Liver (tissue), 9 donors: ENCODE results near the gene TPST2. TPM values are rescaled to one million over a fixed set of nuclear protein-coding genes. Genes with fewer than 3 reads are reported as not detected.

ENCODE experiments used
- DNase-seq: peaks from one replicate; pipeline ENCODE4 v3.0.0-alpha.2; 2017; ENCODE audit warnings: low spot score
- H3K27ac ChIP-seq, 2 donors: one replicate each; pipeline ENCODE4 v1.7.0; 2013; ENCODE audit warnings: inconsistent platforms in 2 of 2, low read length in 2 of 2, control low read depth in 1 of 2, low read depth in 1 of 2, mild to moderate bottlenecking in 1 of 2
- H3K27me3 ChIP-seq, 4 donors: one replicate each; pipeline versions ENCODE4 v1.6.1 to v1.7.0; 2013; ENCODE audit warnings: low read length in 3 of 4, inconsistent platforms in 1 of 4, mild to moderate bottlenecking in 1 of 4, moderate library complexity in 1 of 4; ENCODE audit not compliant: control insufficient read depth in 4 of 4, insufficient read depth in 4 of 4
- H3K36me3 ChIP-seq, 4 donors: one replicate each; pipeline versions ENCODE4 v1.6.1 to v1.7.0; 2013; ENCODE audit warnings: low read length in 3 of 4, mild to moderate bottlenecking in 3 of 4, low read depth in 1 of 4, moderate library complexity in 1 of 4; ENCODE audit not compliant: control insufficient read depth in 4 of 4, insufficient read depth in 3 of 4
- H3K4me1 ChIP-seq, 4 donors: one replicate each; pipeline versions ENCODE4 v1.6.1 to v1.7.0; 2013; ENCODE audit warnings: low read length in 3 of 4, mild to moderate bottlenecking in 3 of 4, moderate library complexity in 1 of 4; ENCODE audit not compliant: control insufficient read depth in 4 of 4, insufficient read depth in 4 of 4
- H3K4me3 ChIP-seq, 3 donors: one replicate each; pipeline versions ENCODE4 v1.6.1 to v1.7.0; 2013; ENCODE audit warnings: low read length in 3 of 3, control low read depth in 1 of 3, low read depth in 1 of 3, mild to moderate bottlenecking in 1 of 3
- H3K9ac ChIP-seq, 2 donors: one replicate each; pipeline ENCODE4 v1.7.0; 2013; ENCODE audit warnings: low read length in 2 of 2, mild to moderate bottlenecking in 2 of 2, moderate library complexity in 2 of 2, control low read depth in 1 of 2, low read depth in 1 of 2
- H3K9me3 ChIP-seq, 4 donors: one replicate each; pipeline versions ENCODE4 v1.6.1 to v1.7.0; 2013; ENCODE audit warnings: low read length in 3 of 4; ENCODE audit not compliant: control insufficient read depth in 4 of 4
- EGR1 ChIP-seq, 2 donors: IDR thresholded peaks; 2 replicates each; pipeline ENCODE4 v1.6.1; 2016 to 2018; ENCODE audit warnings: antibody characterized with exemption in 2 of 2, low read depth in 2 of 2
- FOXA1 ChIP-seq: IDR thresholded peaks from 2 replicates; pipeline ENCODE4 v1.6.1; 2016; ENCODE audit warnings: antibody characterized with exemption
- FOXA2 ChIP-seq: IDR thresholded peaks from 2 replicates; pipeline ENCODE4 v1.6.1; 2016; ENCODE audit warnings: antibody characterized with exemption
- GABPA ChIP-seq, 2 donors: IDR thresholded peaks in 1 of 2; conservative IDR thresholded peaks in 1 of 2; 2 replicates each; pipeline ENCODE4 v1.6.1; 2016; ENCODE audit warnings: antibody characterized with exemption in 2 of 2, mild to moderate bottlenecking in 1 of 2, moderate library complexity in 1 of 2
- HNF4A ChIP-seq, 2 donors: conservative IDR thresholded peaks; 2 replicates each; pipeline ENCODE4 v1.6.1; 2016; ENCODE audit warnings: antibody characterized with exemption in 2 of 2, mild to moderate bottlenecking in 2 of 2
- HNF4G ChIP-seq: IDR thresholded peaks from 2 replicates; pipeline ENCODE4 v1.6.1; 2016; ENCODE audit warnings: antibody characterized with exemption
- JUND ChIP-seq, 2 donors: IDR thresholded peaks; 2 replicates each; pipeline ENCODE4 v1.6.1; 2016; ENCODE audit warnings: antibody characterized with exemption in 2 of 2
- NR2F2 ChIP-seq: IDR thresholded peaks from 2 replicates; pipeline ENCODE4 v1.6.1; 2016; ENCODE audit warnings: antibody characterized with exemption
- RAD21 ChIP-seq, 2 donors: IDR thresholded peaks; 2 replicates each; pipeline ENCODE4 v1.6.1; 2016; ENCODE audit warnings: antibody characterized with exemption in 2 of 2, mild to moderate bottlenecking in 2 of 2
- RXRA ChIP-seq, 2 donors: IDR thresholded peaks; 2 replicates each; pipeline ENCODE4 v1.6.1; 2017 to 2018; ENCODE audit warnings: antibody characterized with exemption in 2 of 2, mild to moderate bottlenecking in 1 of 2
- TAF1 ChIP-seq: conservative IDR thresholded peaks from 2 replicates; pipeline ENCODE4 v1.6.1; 2016; ENCODE audit warnings: antibody characterized with exemption, mild to moderate bottlenecking
- YY1 ChIP-seq: IDR thresholded peaks from 2 replicates; pipeline ENCODE4 v1.6.1; 2016; ENCODE audit warnings: antibody characterized with exemption, mild to moderate bottlenecking
- ZBTB33 ChIP-seq: IDR thresholded peaks from 2 replicates; pipeline ENCODE4 v1.6.1; 2016; ENCODE audit warnings: antibody characterized with exemption
- WGBS: extraction: QIAGEN DNeasy Blood & Tissue Kit; methylation state at CpG from one replicate; pipeline ENCODE4 v1.1.7; 2013; 5-methylcytosine and 5-hydroxymethylcytosine counted together
- polyA plus RNA-seq, 2 donors: library from polyadenylated mRNA; stranded (reverse) in 1 of 2; unstranded in 1 of 2; fragments of 200-250 nt in 1 of 2; fragments of >200 nt in 1 of 2; fragmentation: Nextera tagmentation in 1 of 2; extraction: Ambion mirVana in 1 of 2; gene quantifications; one replicate each; pipeline versions ENCODE4 v1.2.1 to v1.2.3, GENCODE V29; 2013 to 2015
- total RNA-seq, 2 donors: library from RNA; depleted of rRNA; stranded (reverse); fragments of >200 nt; gene quantifications; one replicate each; pipeline ENCODE4 v1.2.3, GENCODE V29; 2014
- TF ChIP-seq, protein P1 (sequence below): IDR thresholded peaks from 2 replicates; pipeline ENCODE4 v1.6.1; 2016; ENCODE audit warnings: antibody characterized with exemption, mild to moderate bottlenecking
- TF ChIP-seq, protein P2 (sequence below): fragments of 150-350 bp; IDR thresholded peaks from 2 replicates; pipeline ENCODE4 v1.5.1; 2017; ENCODE audit warnings: improper control_type of control experiment, low read depth, low read length; ENCODE audit not compliant: missing input control
- TF ChIP-seq, protein P3 (sequence below): IDR thresholded peaks from 2 replicates; pipeline ENCODE4 v1.6.1; 2016; ENCODE audit warnings: antibody characterized with exemption
- donor health status: healthy.
- donor health status: healthy.
- donor health status: healthy.
- donor health status: healthy.
- donor health status: healthy.

The TPST2 gene
- total and polyA plus RNA-seq, 4 donors: 33.3 to 109 (median 69.7) TPM

- Histone ChIP-seq H3K27ac (no peak overlapping the region), H3K9me3 (no peaks in the 10 kb centered on the region), H3K4me1 (peaks cover 0 to 12% (median 8%) of the 10 kb centered on the region in 4 donors), H3K27me3 (no peaks in the 10 kb centered on the region), H3K9ac (no peak overlapping the region), H3K4me3 (no peak overlapping the region), H3K36me3 (peaks cover 8 to 59% (median 57%) of the 10 kb centered on the region in 4 donors)
- DNase-seq: no peak
- TF ChIP-seq NR2F2: no peak
- no peak for TF ChIP-seq YY1
- no peak for TF ChIP-seq FOXA2
- TF ChIP-seq, protein P1, sequence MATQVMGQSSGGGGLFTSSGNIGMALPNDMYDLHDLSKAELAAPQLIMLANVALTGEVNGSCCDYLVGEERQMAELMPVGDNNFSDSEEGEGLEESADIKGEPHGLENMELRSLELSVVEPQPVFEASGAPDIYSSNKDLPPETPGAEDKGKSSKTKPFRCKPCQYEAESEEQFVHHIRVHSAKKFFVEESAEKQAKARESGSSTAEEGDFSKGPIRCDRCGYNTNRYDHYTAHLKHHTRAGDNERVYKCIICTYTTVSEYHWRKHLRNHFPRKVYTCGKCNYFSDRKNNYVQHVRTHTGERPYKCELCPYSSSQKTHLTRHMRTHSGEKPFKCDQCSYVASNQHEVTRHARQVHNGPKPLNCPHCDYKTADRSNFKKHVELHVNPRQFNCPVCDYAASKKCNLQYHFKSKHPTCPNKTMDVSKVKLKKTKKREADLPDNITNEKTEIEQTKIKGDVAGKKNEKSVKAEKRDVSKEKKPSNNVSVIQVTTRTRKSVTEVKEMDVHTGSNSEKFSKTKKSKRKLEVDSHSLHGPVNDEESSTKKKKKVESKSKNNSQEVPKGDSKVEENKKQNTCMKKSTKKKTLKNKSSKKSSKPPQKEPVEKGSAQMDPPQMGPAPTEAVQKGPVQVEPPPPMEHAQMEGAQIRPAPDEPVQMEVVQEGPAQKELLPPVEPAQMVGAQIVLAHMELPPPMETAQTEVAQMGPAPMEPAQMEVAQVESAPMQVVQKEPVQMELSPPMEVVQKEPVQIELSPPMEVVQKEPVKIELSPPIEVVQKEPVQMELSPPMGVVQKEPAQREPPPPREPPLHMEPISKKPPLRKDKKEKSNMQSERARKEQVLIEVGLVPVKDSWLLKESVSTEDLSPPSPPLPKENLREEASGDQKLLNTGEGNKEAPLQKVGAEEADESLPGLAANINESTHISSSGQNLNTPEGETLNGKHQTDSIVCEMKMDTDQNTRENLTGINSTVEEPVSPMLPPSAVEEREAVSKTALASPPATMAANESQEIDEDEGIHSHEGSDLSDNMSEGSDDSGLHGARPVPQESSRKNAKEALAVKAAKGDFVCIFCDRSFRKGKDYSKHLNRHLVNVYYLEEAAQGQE: no peak
- TF ChIP-seq TAF1: no peak
- no peak for TF ChIP-seq HNF4G
- TF ChIP-seq EGR1 (IDR thresholded peaks at IDR 0.05; ENCODE audit: low read depth in 2 of 2): no peak
- 82% methylated on average over 4 of the region's 4 CpGs for WGBS
These were observed 100.4 kb downstream of the TPST2 start for GRCh38 chr22:26489447-26490036.

DNA sequence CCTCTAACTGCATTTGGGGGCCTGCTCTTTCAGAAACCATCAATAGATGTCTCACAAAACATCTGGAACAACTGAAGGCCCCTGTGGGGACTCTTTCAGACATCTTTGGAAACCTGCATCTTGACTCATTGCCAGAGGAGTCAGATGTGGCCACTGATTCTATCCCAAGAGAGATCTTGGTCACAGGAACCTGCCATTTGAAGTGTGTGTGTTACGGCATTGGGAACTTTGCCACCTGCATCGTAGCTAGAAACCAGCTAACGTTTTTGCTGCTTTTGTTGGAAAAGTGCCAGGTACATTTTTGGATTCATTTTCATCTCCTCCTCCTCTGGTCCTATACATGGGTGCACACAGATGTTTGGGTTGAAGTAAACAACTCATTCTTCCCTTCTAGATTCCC is 101.9 kb downstream of the TPST2 start:
- 54% methylated on average over 3 of the region's 3 CpGs for WGBS
- TF ChIP-seq, protein P2, sequence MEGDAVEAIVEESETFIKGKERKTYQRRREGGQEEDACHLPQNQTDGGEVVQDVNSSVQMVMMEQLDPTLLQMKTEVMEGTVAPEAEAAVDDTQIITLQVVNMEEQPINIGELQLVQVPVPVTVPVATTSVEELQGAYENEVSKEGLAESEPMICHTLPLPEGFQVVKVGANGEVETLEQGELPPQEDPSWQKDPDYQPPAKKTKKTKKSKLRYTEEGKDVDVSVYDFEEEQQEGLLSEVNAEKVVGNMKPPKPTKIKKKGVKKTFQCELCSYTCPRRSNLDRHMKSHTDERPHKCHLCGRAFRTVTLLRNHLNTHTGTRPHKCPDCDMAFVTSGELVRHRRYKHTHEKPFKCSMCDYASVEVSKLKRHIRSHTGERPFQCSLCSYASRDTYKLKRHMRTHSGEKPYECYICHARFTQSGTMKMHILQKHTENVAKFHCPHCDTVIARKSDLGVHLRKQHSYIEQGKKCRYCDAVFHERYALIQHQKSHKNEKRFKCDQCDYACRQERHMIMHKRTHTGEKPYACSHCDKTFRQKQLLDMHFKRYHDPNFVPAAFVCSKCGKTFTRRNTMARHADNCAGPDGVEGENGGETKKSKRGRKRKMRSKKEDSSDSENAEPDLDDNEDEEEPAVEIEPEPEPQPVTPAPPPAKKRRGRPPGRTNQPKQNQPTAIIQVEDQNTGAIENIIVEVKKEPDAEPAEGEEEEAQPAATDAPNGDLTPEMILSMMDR: no peak
- no peak for TF ChIP-seq RXRA (IDR thresholded peaks at IDR 0.05)
- TF ChIP-seq YY1: no peak
- no peak for TF ChIP-seq HNF4G
- no peak for TF ChIP-seq FOXA1
- TF ChIP-seq, protein P3, sequence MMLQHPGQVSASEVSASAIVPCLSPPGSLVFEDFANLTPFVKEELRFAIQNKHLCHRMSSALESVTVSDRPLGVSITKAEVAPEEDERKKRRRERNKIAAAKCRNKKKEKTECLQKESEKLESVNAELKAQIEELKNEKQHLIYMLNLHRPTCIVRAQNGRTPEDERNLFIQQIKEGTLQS: no peak
- no peak for TF ChIP-seq EGR1 (IDR thresholded peaks at IDR 0.05; ENCODE audit: low read depth in 2 of 2)
- TF ChIP-seq ZBTB33: no peak
- no peak for TF ChIP-seq RAD21 (IDR thresholded peaks at IDR 0.05)
- TF ChIP-seq JUND (IDR thresholded peaks at IDR 0.05): no peak
- TF ChIP-seq, protein P1: no peak
- TF ChIP-seq TAF1: no peak
- no peak for TF ChIP-seq GABPA (IDR thresholded peaks at IDR 0.05 in 1 of 2, conservative IDR thresholded peaks at IDR 0.05 in 1 of 2)
- TF ChIP-seq HNF4A (conservative IDR thresholded peaks at IDR 0.05): no peak
- TF ChIP-seq FOXA2: no peak
- no peak overlapping the region for H3K4me3 ChIP-seq

More for the DNA sequence above, 101.9 kb downstream of the TPST2 start:
- no peaks in the 10 kb centered on the region for H3K27me3 ChIP-seq
- no peak overlapping the region for H3K27ac ChIP-seq
- H3K36me3 ChIP-seq: peaks cover 3 to 44% (median 42%) of the 10 kb centered on the region in 4 donors
- H3K9ac ChIP-seq: no peak overlapping the region
- H3K4me1 ChIP-seq: peaks cover 0 to 20% (median 16%) of the 10 kb centered on the region in 4 donors
- H3K9me3 ChIP-seq: no peaks in the 10 kb centered on the region
- no peak for DNase-seq
